Keratinocyte (primary cell): Measurements from ENCODE around the gene MED15. TPM values are rescaled to one million over a fixed set of nuclear protein-coding genes. Genes with fewer than 3 reads are reported as not detected.

Source experiments
- DNase-seq: peaks from one replicate; pipeline ENCODE4 v3.0.0-alpha.2; 2011; ENCODE audit warnings: low read depth, missing footprints, low spot score
- FAIRE-seq: peaks from 2 replicates; lab custom pipeline; 2011; peaks lifted over from hg19 to GRCh38; lab: Jason Lieb, UNC
- H2AFZ ChIP-seq: 2 replicates; pipeline ENCODE4 v1.6.0; 2012; ENCODE audit warnings: low read length, control low read depth, inconsistent platforms; ENCODE audit not compliant: control insufficient read depth
- H3K27ac ChIP-seq: 2 replicates; pipeline ENCODE4 v1.5.1; 2011; ENCODE audit warnings: low read length; ENCODE audit not compliant: control insufficient read depth, insufficient read depth
- H3K27me3 ChIP-seq: 3 replicates; pipeline ENCODE4 v1.6.0; 2011; ENCODE audit warnings: low read length; ENCODE audit not compliant: control insufficient read depth, insufficient read depth; ENCODE audit errors: extremely low read depth
- H3K36me3 ChIP-seq, 2 experiments: 2 replicates in 1 of 2; 3 replicates in 1 of 2; pipeline ENCODE4 v1.5.1; 2011; ENCODE audit warnings: low read length in 2 of 2, mild to moderate bottlenecking in 1 of 2; ENCODE audit not compliant: control insufficient read depth in 2 of 2, insufficient read depth in 2 of 2; ENCODE audit errors: extremely low read depth in 1 of 2
- H3K4me1 ChIP-seq: 3 replicates; pipeline ENCODE4 v1.5.1; 2011; ENCODE audit warnings: low read length; ENCODE audit not compliant: control insufficient read depth, insufficient read depth; ENCODE audit errors: extremely low read depth
- H3K4me2 ChIP-seq: 3 replicates; pipeline ENCODE4 v1.6.0; 2011; ENCODE audit warnings: low read depth, low read length; ENCODE audit not compliant: control insufficient read depth, insufficient read depth; ENCODE audit errors: extremely low read depth
- H3K4me3 ChIP-seq, 3 experiments: fragments of 200-600 bp in 1 of 3; sonication (generic) in 1 of 3; 2 replicates in 2 of 3; 3 replicates in 1 of 3; pipeline ENCODE4 v1.5.1; 2011 to 2016; ENCODE audit warnings: low read length in 3 of 3, mild to moderate bottlenecking in 3 of 3, control low read depth in 2 of 3, inconsistent platforms in 1 of 3, low read depth in 1 of 3, mixed read lengths in 1 of 3, mixed run types in 1 of 3, moderate library complexity in 1 of 3; ENCODE audit not compliant: control insufficient read depth in 2 of 3, insufficient read depth in 2 of 3; ENCODE audit errors: extremely low read depth in 1 of 3
- H3K79me2 ChIP-seq: 2 replicates; pipeline ENCODE4 v1.6.0; 2012; ENCODE audit warnings: low read length; ENCODE audit not compliant: control insufficient read depth, insufficient read depth
- H3K9ac ChIP-seq: 3 replicates; pipeline ENCODE4 v1.6.0; 2011; ENCODE audit warnings: low read length; ENCODE audit not compliant: control insufficient read depth, insufficient read depth; ENCODE audit errors: extremely low read depth
- H3K9me1 ChIP-seq: 3 replicates; pipeline ENCODE4 v1.6.0; 2011; ENCODE audit warnings: low read length; ENCODE audit not compliant: control insufficient read depth, insufficient read depth; ENCODE audit errors: extremely low read depth
- H3K9me3 ChIP-seq: 2 replicates; pipeline ENCODE4 v1.5.1; 2012; ENCODE audit warnings: low read depth, low read length; ENCODE audit not compliant: control insufficient read depth
- H4K20me1 ChIP-seq: 3 replicates; pipeline ENCODE4 v1.6.0; 2011; ENCODE audit warnings: low read length; ENCODE audit not compliant: control insufficient read depth, insufficient read depth; ENCODE audit errors: extremely low read depth
- CTCF ChIP-seq, 3 experiments: IDR thresholded peaks in 1 of 3; conservative IDR thresholded peaks in 1 of 3; optimal IDR thresholded peaks in 1 of 3; 2 replicates in 2 of 3; 3 replicates in 1 of 3; pipeline versions ENCODE3 to v1.5.1; 2011; ENCODE audit warnings: low read length in 3 of 3, mild to moderate bottlenecking in 3 of 3, moderate library complexity in 2 of 3, control low read depth in 1 of 3, inconsistent platforms in 1 of 3; ENCODE audit not compliant: insufficient read depth in 2 of 3; ENCODE audit errors: extremely low read depth in 1 of 3
- EZH2 ChIP-seq: IDR thresholded peaks from one replicate; pipeline ENCODE4 v1.6.1; 2012; ENCODE audit warnings: inconsistent platforms, mild to moderate bottlenecking, low read length, moderate library complexity
- dilution Hi-C: fragments of 300-500 bp; cut with MboI; formaldehyde crosslinking; loops from one replicate; pipeline ENCODE4 v1.7.0; 2020; ENCODE audit warnings: low sequenced_read_pairs; ENCODE audit not compliant: extremely low pct_ligation_motif_present
- polyA plus RNA-seq, 5 experiments: library from polyadenylated mRNA; depleted of rRNA in 3 of 5; stranded (reverse) in 3 of 5; stranded (forward) in 1 of 5; unstranded in 1 of 5; fragments of >200 nt; gene quantifications; 1 replicate in 1 of 5; 2 replicates in 3 of 5; 3 replicates in 1 of 5; pipeline versions ENCODE4 v1.2.1 to v1.2.3, GENCODE V29; 2011 to 2012; ENCODE audit warnings: missing spikeins in 2 of 5, low read depth in 1 of 5, low replicate concordance in 1 of 5

MED15 gene
- polyA plus RNA-seq, 1 donor (not counting 4 experiments of a cell fraction or from before 2014, with no cell fraction given): 24.9 TPM

GRCh38 chr22:20600137-20600673 lies 92.8 kb downstream of the MED15 start:
- Histone ChIP-seq H3K4me2 (no peak overlapping the region), H3K9me3 (no peaks in the 10 kb centered on the region), H3K9ac (no peak overlapping the region), H2AFZ (no peak overlapping the region), H3K27me3 (peaks cover 7% of the 10 kb centered on the region), H3K79me2 (no peaks in the 10 kb centered on the region), H4K20me1 (no peaks in the 10 kb centered on the region), H3K4me3 (no peak overlapping the region), H3K36me3 (no peaks in the 10 kb centered on the region), H3K4me1 (no peaks in the 10 kb centered on the region), H3K9me1 (no peaks in the 10 kb centered on the region), H3K27ac (no peak overlapping the region)
- dilution Hi-C loops: no loop called here
- no peak for DNase-seq
- no peak for FAIRE-seq
- no peak for TF ChIP-seq CTCF (optimal IDR thresholded peaks at IDR 0.05 in 1 of 3, IDR thresholded peaks at IDR 0.05 in 1 of 3, conservative IDR thresholded peaks at IDR 0.05 in 1 of 3; ENCODE audit: extremely low read depth in 1 of 3, insufficient read depth in 2 of 3, low read length in 3 of 3)
- no peak for TF ChIP-seq EZH2

- no peaks in the 10 kb centered on the region for H3K36me3 ChIP-seq
- H3K9me3 ChIP-seq: no peaks in the 10 kb centered on the region
- H3K4me3 ChIP-seq: no peak overlapping the region
- no peaks in the 10 kb centered on the region for H3K79me2 ChIP-seq
- FAIRE-seq (no peak), DNase-seq (no peak)
- H3K27me3 ChIP-seq: peaks cover 7% of the 10 kb centered on the region
- H3K27ac ChIP-seq: no peak overlapping the region
- no peak overlapping the region for H3K9ac ChIP-seq
- H3K9me1 ChIP-seq: no peaks in the 10 kb centered on the region
- TF ChIP-seq CTCF (optimal IDR thresholded peaks at IDR 0.05 in 1 of 3, IDR thresholded peaks at IDR 0.05 in 1 of 3, conservative IDR thresholded peaks at IDR 0.05 in 1 of 3; ENCODE audit: extremely low read depth in 1 of 3, insufficient read depth in 2 of 3, low read length in 3 of 3) (no peak), EZH2 (no peak)
- H3K4me2 ChIP-seq: no peak overlapping the region
- H4K20me1 ChIP-seq: no peaks in the 10 kb centered on the region
- no peaks in the 10 kb centered on the region for H3K4me1 ChIP-seq
- no peak overlapping the region for H2AFZ ChIP-seq
- dilution Hi-C loops: no loop called here
These were observed 93.9 kb downstream of the MED15 start for GRCh38 chr22:20601308-20601707.
